ENCODE measurements around the gene KIAA0825.
"Not testable (repeated sequence)": the region's sequence is repeated elsewhere in the genome, so short reads cannot be mapped to it uniquely, and the experiment has no call there.

The KIAA0825 gene

DNA sequence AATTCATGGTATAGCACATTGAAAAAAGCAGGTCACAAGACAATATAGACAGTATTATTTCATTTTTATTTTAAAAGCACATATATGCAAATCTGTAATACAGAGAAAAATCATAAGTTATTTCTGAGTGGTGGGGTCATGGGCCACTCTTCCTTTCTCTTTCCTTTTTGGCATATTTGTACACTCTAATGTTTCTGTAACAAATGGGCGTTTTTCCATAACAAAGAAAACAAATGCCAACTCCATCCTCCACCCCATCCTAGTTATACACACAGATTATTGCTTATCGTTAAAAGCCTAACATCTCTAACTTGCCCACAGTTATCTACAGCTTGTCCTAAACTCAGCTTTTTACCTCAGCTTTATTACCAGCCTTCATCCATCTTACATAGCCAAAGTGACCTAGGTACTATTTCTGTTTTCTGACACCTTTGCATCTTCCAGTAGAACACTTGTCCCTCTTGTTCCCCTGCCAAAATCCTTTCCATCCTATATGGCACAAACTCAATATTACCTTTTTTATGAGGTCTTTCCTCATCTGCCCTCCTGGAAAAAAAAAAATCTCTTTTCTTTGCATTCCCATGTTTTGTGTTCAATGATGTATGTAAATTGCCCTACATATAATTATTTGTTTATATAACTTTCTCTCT, 4.1 kb downstream of the KIAA0825 start:
- in situ Hi-C loops (cut with HindIII; ENCODE audit: low pct_ligation_motif_present, low pct_unique_long_range_greater_than_20kb, low sequenced_read_pairs): no loop called here
- DNase-seq: no peak

- peak; percentile 61 for DNase-seq
These were observed 4.8 kb downstream of the KIAA0825 start for GRCh38 chr5:94613583-94613982.

DNA sequence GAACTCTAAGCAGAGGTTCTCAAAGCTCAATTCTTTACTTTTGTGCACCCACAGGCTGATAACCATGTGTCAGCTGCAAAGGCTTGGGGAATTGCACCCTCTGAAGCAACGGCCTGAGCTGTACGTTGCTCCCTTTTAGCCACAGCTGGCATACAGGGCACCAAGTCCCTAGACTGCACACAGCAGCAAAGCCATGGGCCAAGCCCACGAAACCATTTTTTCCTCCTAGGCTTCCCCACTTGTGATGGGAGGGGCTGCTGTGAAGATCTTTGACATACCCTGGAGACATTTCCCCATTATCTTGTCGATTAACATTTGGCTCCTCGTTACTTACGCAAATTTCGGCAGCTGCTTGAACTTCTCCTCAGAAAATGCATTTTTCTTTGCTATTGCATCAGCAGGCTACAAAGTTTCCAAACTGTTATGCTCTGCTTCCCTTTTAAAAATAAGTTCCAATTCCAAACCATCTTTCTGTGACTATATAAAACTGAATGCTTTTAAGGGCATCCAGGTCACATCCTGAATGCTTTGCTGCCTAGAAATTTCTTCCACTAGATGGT, 23.0 kb downstream of the KIAA0825 start:
- in situ Hi-C loops (cut with HindIII; ENCODE audit: low pct_ligation_motif_present, low pct_unique_long_range_greater_than_20kb, low sequenced_read_pairs): no loop called here
- no peak for DNase-seq

More at GRCh38 chr5:94613583-94613982, 4.8 kb downstream of the KIAA0825 start:
- in situ Hi-C loops (cut with HindIII; ENCODE audit: low pct_ligation_motif_present, low pct_unique_long_range_greater_than_20kb, low sequenced_read_pairs): no loop called here

DNA sequence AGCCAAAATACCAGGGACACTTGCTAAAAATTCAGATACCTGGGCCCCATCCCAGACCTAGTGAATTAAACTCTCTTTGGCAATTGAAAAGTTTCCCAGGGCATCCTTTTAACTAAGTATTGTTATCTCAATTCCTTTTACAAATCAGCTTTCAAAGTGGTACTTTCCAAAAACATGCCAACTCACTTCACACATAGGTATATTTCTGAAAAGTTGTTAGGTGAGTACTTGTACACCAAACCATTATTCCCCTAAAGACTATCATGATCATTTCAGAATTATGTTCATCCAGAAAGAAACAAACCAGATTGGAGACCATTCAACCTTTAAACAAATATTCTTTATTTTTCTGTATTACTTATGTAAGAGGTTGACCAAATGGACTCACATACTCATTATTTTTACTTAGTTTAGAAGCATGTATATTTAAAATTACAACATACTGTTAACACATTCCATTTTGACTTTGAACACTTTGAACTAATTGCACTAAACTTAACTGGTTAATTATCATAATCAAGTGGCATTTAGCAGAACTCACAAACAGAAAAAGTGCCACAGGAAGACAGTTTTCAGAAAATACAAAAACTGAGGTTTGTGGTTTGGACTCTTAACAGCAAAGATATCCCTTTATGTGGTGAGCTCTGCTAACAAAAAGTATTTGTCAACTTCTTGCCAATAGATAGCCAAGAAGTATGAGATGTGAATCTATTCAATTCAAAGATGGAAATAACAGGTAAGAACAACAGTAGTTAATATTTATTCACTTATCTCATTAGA, 40.7 kb downstream of the KIAA0825 start:
- no peak for DNase-seq
- in situ Hi-C loops (cut with HindIII; ENCODE audit: low pct_ligation_motif_present, low pct_unique_long_range_greater_than_20kb, low sequenced_read_pairs): no loop called here

DNA sequence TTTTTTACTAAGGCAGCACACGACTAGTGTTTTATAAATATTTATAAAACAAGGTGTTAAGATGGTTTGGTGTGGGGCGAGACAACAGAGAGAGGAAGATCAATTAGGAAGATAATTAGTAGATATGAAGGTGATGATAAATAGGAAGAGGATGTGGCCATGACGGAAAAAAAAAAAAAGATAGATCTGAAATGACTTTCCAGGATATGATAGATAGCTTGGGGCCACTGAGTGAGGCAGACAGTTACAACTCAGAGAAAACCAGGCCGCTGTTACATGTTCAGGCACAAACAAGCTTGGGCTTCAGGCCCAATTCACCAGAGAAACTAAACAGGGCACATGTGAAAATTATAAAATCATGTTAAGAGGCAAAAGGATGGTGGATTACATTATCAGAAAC, 43.2 kb downstream of the KIAA0825 start:
- in situ Hi-C loops (cut with HindIII; ENCODE audit: low pct_ligation_motif_present, low pct_unique_long_range_greater_than_20kb, low sequenced_read_pairs): no loop called here
- no peak for DNase-seq

DNA sequence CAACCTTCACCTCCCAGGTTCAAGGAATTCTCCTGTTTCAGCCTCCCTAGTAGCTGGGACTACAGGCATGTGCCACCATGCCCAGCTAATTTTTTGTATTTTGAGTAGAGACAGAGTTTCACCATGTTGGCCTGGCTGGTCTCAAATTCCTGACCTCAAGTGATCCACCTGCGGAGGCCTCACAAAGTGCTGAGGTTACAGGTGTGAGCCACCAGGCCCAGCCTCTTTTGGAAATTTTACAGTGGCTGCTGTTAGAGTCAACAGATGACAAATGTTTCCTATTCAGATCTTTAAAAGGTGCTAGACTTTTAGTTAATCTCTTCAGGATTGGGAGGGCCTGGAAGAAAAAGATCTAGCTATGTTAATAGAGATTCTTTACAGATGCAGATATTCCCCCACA, 45.1 kb downstream of the KIAA0825 start:
- DNase-seq; in situ Hi-C loops (cut with HindIII; ENCODE audit: low pct_ligation_motif_present, low pct_unique_long_range_greater_than_20kb, low sequenced_read_pairs): not testable (repeated sequence)

- in situ Hi-C loops (cut with HindIII; ENCODE audit: low pct_ligation_motif_present, low pct_unique_long_range_greater_than_20kb, low sequenced_read_pairs): no loop called here
- no peak for DNase-seq
These were observed 47.0 kb downstream of the KIAA0825 start for GRCh38 chr5:94571415-94571814.

DNA sequence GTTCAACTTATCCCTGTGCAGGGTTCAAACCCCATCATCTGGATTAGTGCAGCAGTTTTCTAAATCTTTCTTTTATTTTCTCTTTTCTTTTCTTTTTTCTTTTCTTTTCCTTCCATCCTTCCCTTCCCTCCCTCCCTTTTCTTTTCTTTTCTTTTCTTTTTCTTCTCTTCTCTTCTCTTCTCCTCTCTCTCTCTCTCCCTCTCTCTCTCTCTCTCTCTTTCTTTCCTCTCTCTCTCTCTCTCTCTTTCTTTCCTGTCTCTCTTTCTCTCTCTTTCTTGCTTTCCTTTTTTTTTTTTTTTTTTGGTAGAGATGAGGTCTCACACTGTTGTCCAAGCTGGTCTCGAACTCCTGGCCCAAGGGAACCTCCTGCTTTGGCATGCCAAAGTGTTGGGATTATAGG, 53.6 kb downstream of the KIAA0825 start:
- in situ Hi-C loops (cut with HindIII; ENCODE audit: low pct_ligation_motif_present, low pct_unique_long_range_greater_than_20kb, low sequenced_read_pairs): no loop called here
- no peak for DNase-seq

DNA sequence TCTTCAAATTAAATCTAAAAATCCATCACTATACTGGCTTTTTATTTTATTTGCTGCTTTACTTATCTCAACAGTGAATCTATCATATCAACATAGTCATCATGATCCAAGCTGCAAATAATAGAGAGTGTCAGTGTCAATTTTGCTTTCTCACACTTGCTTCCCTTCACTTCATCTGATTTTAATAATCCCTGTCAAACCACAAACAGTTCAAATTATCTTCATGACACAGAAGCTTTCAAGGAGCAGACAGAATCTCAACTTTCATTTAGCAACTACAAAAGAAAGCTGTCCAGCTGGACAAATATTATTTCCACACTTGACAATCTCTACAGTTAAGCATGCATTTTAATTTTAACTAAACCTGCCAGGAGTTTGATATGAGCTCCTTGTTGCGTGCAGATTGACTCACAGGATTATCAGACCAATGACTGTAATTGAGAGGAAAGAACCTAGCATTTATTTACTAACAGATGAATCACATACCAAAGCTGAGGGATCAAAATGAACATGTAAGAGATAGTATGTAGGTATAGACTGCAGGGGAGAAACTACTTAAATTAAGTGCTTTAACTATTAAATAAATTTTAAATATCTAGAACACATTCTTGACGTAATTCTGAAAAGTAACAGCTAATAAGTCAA, 56.0 kb downstream of the KIAA0825 start:
- DNase-seq: peak; percentile 38
- in situ Hi-C loops (cut with HindIII; ENCODE audit: low pct_ligation_motif_present, low pct_unique_long_range_greater_than_20kb, low sequenced_read_pairs): no loop called here

- no peak for DNase-seq
- in situ Hi-C loops (cut with HindIII; ENCODE audit: low pct_ligation_motif_present, low pct_unique_long_range_greater_than_20kb, low sequenced_read_pairs): no loop called here
These were observed 60.4 kb downstream of the KIAA0825 start for GRCh38 chr5:94558028-94558427.

DNA sequence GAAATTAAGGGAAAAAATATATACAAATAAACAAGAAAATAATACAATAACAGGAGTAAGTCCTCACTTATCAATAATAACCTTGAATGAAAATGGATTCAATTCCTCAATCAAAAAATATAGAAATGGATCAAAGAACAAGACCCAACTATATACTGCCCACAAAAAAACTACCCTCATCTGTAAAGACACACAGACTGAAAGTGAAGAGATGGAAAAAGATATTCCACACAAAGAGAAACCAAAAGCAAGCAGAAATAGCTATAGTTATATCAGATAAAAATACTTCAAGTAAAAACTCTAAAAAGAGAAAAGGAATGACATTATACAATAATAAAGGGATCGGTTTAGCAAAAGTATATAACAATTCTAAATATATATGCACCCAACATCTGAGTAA, 66.5 kb downstream of the KIAA0825 start:
- in situ Hi-C loops (cut with HindIII; ENCODE audit: low pct_ligation_motif_present, low pct_unique_long_range_greater_than_20kb, low sequenced_read_pairs): no loop called here
- DNase-seq: no peak

DNA sequence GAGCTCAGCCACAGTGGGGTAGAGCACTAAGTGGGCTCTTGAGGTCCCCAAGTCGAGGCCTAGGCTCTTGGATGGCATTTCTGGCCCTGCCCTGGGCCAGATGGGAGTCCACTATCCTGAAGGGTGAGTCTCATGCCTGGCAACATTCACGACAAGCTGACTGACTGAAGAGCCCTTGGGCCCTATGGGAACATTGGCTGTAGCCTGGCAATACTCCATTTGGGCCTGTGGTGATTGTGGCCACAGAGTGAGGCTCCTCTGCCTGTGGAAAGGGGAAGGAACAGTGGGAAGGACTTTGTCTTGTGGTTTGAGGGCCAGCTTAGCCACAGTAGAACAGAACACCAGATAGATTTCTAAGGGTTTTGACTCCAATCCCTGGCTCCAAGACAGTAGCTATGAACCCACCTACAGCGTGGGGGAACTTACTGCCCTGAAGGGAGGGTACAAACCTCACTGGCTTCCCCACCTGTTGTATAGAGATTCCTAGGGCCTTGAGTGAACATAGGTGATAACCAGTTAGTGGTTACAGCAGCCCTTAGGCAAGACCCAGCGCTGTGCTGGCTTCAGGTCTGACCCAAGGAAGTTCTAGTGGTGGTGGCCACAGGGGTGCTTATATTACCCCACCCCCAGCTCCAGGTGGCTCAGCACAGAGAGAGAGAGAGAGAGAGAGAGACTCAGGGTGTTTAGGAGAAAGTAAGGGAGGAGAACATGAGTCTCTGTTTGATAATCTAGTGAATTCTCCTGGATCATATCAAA, 72.4 kb downstream of the KIAA0825 start:
- DNase-seq: no peak
- in situ Hi-C loops (cut with HindIII; ENCODE audit: low pct_ligation_motif_present, low pct_unique_long_range_greater_than_20kb, low sequenced_read_pairs): no loop called here

- no peak for DNase-seq
- in situ Hi-C loops (cut with HindIII; ENCODE audit: low pct_ligation_motif_present, low pct_unique_long_range_greater_than_20kb, low sequenced_read_pairs): no loop called here
These were observed 73.4 kb downstream of the KIAA0825 start for GRCh38 chr5:94544875-94545547.

DNA sequence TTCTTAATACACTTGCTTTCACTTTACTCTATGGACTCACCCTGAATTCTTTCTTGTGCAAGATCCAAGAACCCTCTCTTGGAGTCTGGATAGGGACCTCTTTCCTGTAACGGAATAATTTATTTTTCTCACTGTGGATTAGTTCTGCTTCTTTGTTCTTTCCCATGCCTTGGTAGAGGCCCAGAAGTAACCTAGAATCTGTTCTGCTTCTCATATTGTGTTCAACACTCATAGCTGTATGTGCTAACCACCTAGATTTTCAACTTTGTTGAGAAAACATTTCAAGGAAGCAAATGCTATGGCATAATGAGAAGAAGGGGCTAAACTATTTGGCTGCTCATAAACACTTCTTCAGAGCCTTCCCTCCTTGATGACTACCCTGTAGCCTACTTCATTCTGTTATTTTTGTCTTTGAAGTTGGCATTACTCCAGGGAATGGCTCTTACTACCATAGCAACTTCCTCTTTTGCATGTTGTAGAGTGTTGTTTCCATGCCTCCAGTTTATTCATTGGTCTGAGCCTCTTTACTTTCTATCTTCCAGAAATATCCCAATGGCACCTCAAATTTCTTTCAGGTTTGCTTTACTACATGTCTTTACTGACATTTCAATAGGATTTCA, 74.3 kb downstream of the KIAA0825 start:
- DNase-seq: no peak
- in situ Hi-C loops (cut with HindIII; ENCODE audit: low pct_ligation_motif_present, low pct_unique_long_range_greater_than_20kb, low sequenced_read_pairs): no loop called here

- in situ Hi-C loops (cut with HindIII; ENCODE audit: low pct_ligation_motif_present, low pct_unique_long_range_greater_than_20kb, low sequenced_read_pairs): no loop called here
- no peak for DNase-seq
These were observed 77.4 kb downstream of the KIAA0825 start for GRCh38 chr5:94540856-94541494.

- in situ Hi-C loops (cut with HindIII; ENCODE audit: low pct_ligation_motif_present, low pct_unique_long_range_greater_than_20kb, low sequenced_read_pairs): no loop called here
- DNase-seq: no peak
These were observed 80.1 kb downstream of the KIAA0825 start for GRCh38 chr5:94538260-94538659.

DNA sequence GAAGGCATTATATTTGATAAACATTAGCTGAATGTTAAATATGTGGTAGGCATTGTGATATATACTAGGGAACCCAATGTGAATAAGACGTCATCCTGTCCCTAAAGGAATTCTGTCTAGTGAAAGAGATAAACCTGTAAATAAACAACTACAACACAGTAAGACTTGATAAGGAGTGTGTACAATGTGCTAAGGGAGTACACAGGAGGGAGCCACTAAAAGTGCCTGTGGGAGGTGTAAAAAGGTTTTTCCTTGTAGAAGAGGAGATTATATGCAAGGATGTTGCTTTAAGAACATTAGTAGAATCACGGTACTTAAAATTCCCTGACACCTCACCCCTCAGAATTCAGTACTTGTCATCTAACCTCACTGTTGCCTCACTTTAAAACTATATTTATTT, 91.7 kb downstream of the KIAA0825 start:
- DNase-seq: no peak
- in situ Hi-C loops (cut with HindIII; ENCODE audit: low pct_ligation_motif_present, low pct_unique_long_range_greater_than_20kb, low sequenced_read_pairs): no loop called here

Data from ACHN (cell line).